Right lung (tissue), 5 donors: ENCODE data around the gene TULP4. TPM values are rescaled to one million over a fixed set of nuclear protein-coding genes. Genes with fewer than 3 reads are reported as not detected.
A peak's percentile ranks its signal among the peaks of the same experiment; 100 is the strongest.
"Not testable (repeated sequence)": the region's sequence is repeated elsewhere in the genome, so short reads cannot be mapped to it uniquely, and the experiment has no call there.

Experiments
- DNase-seq, 2 donors: peaks; one replicate each; pipeline ENCODE4 v3.0.0-alpha.2; 2013
- polyA plus RNA-seq, 5 donors: library from polyadenylated mRNA; unstranded; fragments of 120-200 nt; gene quantifications; one replicate each; pipeline versions ENCODE4 v1.2.1 to v1.2.3, GENCODE V29; 2013; ENCODE audit warnings: inconsistent platforms in 1 of 5, low replicate concordance in 1 of 5; ENCODE audit not compliant: insufficient read length in 5 of 5, insufficient read depth in 1 of 5

TULP4 gene
- polyA plus RNA-seq, 5 donors = 13.1 to 20.1 (median 16.9) TPM

- no peak for DNase-seq
Measured at GRCh38 chr6:158556113-158556512, 243.8 kb downstream of the TULP4 start.

GRCh38 chr6:158557110-158557509 lies 244.8 kb downstream of the TULP4 start:
- not testable (repeated sequence) for DNase-seq

GRCh38 chr6:158557927-158558326 lies 245.7 kb downstream of the TULP4 start:
- DNase-seq = no peak

GRCh38 chr6:158558415-158559306 lies 246.4 kb downstream of the TULP4 start:
- DNase-seq = no peak

- DNase-seq = no peak
Measured at GRCh38 chr6:158559338-158559894, 247.2 kb downstream of the TULP4 start.

GRCh38 chr6:158559895-158560835 lies 247.9 kb downstream of the TULP4 start, which contains the start of gene TMEM181:
TSS of gene TMEM181 (plus strand) at chr6:158560091. CDS start at chr6:158560225, 134 bp downstream.
- DNase-seq = peak; percentile 85 to 87

GRCh38 chr6:158560836-158561320 lies 248.6 kb downstream of the TULP4 start:
- DNase-seq = no peak

Other genes with a start within 250 kb of the TULP4 start
- gene SERAC1, start 144.2 kb upstream of the TULP4 start, polyA plus RNA-seq = 10 to 100 TPM in 1 of 5 donors, 1 to 10 TPM in 4; 6.9 to 10.8 (median 9.4) TPM
- gene GTF2H5, start 144.1 kb upstream of the TULP4 start, polyA plus RNA-seq = 10 to 100 TPM; 38.3 to 43.1 (median 41.2) TPM
- 10 to 100 TPM; 26.1 to 36.8 (median 30.5) TPM for gene TMEM181, start 247.6 kb downstream of the TULP4 start, polyA plus RNA-seq